NCI-H345 treated with DMSO at 0.1 percent for 48 hours (cell line): Measurements from ENCODE around the gene DUSP19.
"Not testable (repeated sequence)": the region's sequence is repeated elsewhere in the genome, so short reads cannot be mapped to it uniquely, and the experiment has no call there.

Experiments used
- DNase-seq: peaks from one replicate; lab custom pipeline; 2025; ENCODE audit not compliant: unreplicated experiment; lab: John Stamatoyannopoulos, UW

Gene DUSP19

GRCh38 chr2:183078464-183079138, at the start of gene DUSP19:
Gene DUSP19, plus strand, starts transcription at chr2:183078747. Its CDS starts 187 bp downstream, at chr2:183078934.
- DNase-seq: peak; percentile 89

GRCh38 chr2:183029219-183029618, 49.3 kb upstream of the DUSP19 start:
- DNase-seq: no peak

GRCh38 chr2:183031911-183032794, 46.4 kb upstream of the DUSP19 start:
- DNase-seq: no peak

GRCh38 chr2:183033951-183034350, 44.6 kb upstream of the DUSP19 start:
- no peak for DNase-seq

GRCh38 chr2:183034806-183035205, 43.7 kb upstream of the DUSP19 start:
- no peak for DNase-seq

- no peak for DNase-seq
Measured at GRCh38 chr2:183035298-183035953, 43.1 kb upstream of the DUSP19 start.

- no peak for DNase-seq
Measured at GRCh38 chr2:183035954-183036669, 42.4 kb upstream of the DUSP19 start.

GRCh38 chr2:183037074-183037552, 41.4 kb upstream of the DUSP19 start:
- no peak for DNase-seq

GRCh38 chr2:183037553-183038340, 40.8 kb upstream of the DUSP19 start:
- DNase-seq: no peak

- peak; percentile 69 for DNase-seq
Measured at GRCh38 chr2:183038341-183039300, 39.9 kb upstream of the DUSP19 start, which contains the start of gene NCKAP1. Gene NCKAP1, minus strand, starts transcription at chr2:183038457. Its CDS starts 358 bp downstream, at chr2:183038099.

- DNase-seq: no peak
Measured at GRCh38 chr2:183040604-183041003, 37.9 kb upstream of the DUSP19 start.

GRCh38 chr2:183043580-183043979, 35.0 kb upstream of the DUSP19 start:
- DNase-seq: not testable (repeated sequence)

- not testable (repeated sequence) for DNase-seq
Measured at GRCh38 chr2:183047486-183048125, 30.9 kb upstream of the DUSP19 start.

GRCh38 chr2:183049420-183049819, 29.1 kb upstream of the DUSP19 start:
- DNase-seq: no peak

GRCh38 chr2:183057333-183057985, 21.1 kb upstream of the DUSP19 start:
- no peak for DNase-seq

- DNase-seq: no peak
Measured at GRCh38 chr2:183059561-183059960, 19.0 kb upstream of the DUSP19 start.

- DNase-seq: no peak
Measured at GRCh38 chr2:183060571-183061231, 17.8 kb upstream of the DUSP19 start.
